ENCODE results near the gene CD276. TPM values are rescaled to one million over a fixed set of nuclear protein-coding genes. Genes with fewer than 3 reads are reported as not detected.

Gene CD276
- total RNA-seq, 5 donors from 2014 or later (not counting 1 experiment from before 2014, with no cell fraction given), result 0.66 to 0.76 (median 0.76) TPM; not detected in 2

- Histone ChIP-seq H3K4me1 (ENCODE audit: control insufficient read depth in 1 of 2, extremely low read depth in 1 of 2, insufficient read depth in 2 of 2, low read length in 2 of 2) (no peaks in the 10 kb centered on the region), H3K36me3 (ENCODE audit: control insufficient read depth in 2 of 2, extremely low read depth in 1 of 2, insufficient read depth in 1 of 2, low read length in 1 of 2) (no peaks in the 10 kb centered on the region), H3K4me3 (ENCODE audit: control insufficient read depth in 1 of 2, extremely low read depth in 1 of 2, low read length in 1 of 2) (no peak overlapping the region), H3K27ac (ENCODE audit: low read length) (no peak overlapping the region), H3K9me3 (no peaks in the 10 kb centered on the region), H3K27me3 (replicated peaks in 1 of 2; ENCODE audit: control insufficient read depth in 2 of 2, extremely low read depth in 1 of 2, insufficient read depth in 2 of 2, low read length in 1 of 2) (peaks cover 0 to 36% of the 10 kb centered on the region in 2 experiments)
- no peak overlapping the region for H3K27ac Mint-ChIP-seq
- no peaks in the 10 kb centered on the region for H3K9me3 Mint-ChIP-seq
- peaks cover 12 to 21% of the 10 kb centered on the region in 2 donors for H3K27me3 Mint-ChIP-seq
- ChIA-PET POLR2A (no interaction called here), CTCF (no interaction called here)
- no peak overlapping the region for H3K4me3 Mint-ChIP-seq
- H3K36me3 Mint-ChIP-seq, result no peaks in the 10 kb centered on the region
- no peak for DNase-seq
- no peaks in the 10 kb centered on the region for H3K4me1 Mint-ChIP-seq
- 73% methylated on average over 3 of the region's 5 CpGs for WGBS (ENCODE audit: insufficient coverage)
- no peak for ATAC-seq (replicated peaks in 1 of 4)
These were observed 26.1 kb downstream of the CD276 start for GRCh38 chr15:73710321-73710720.

- DNase-seq (no peak), ATAC-seq (replicated peaks in 1 of 4) (no peak)
- POLR2A ChIA-PET, result no interaction called here
- Mint-ChIP-seq H3K27me3 (peaks cover 12 to 19% of the 10 kb centered on the region in 2 donors), H3K36me3 (no peaks in the 10 kb centered on the region), H3K27ac (no peak overlapping the region), H3K4me1 (no peaks in the 10 kb centered on the region), H3K4me3 (no peak overlapping the region), H3K9me3 (no peaks in the 10 kb centered on the region)
- H3K9me3 ChIP-seq, result no peaks in the 10 kb centered on the region
- no peak overlapping the region for H3K4me3 ChIP-seq (ENCODE audit: control insufficient read depth in 1 of 2, extremely low read depth in 1 of 2, low read length in 1 of 2)
- H3K36me3 ChIP-seq (ENCODE audit: control insufficient read depth in 2 of 2, extremely low read depth in 1 of 2, insufficient read depth in 1 of 2, low read length in 1 of 2), result no peaks in the 10 kb centered on the region
- WGBS (ENCODE audit: insufficient coverage), result no CpG with 5 or more reads among the region's 4 CpGs
- H3K27ac ChIP-seq (ENCODE audit: low read length), result no peak overlapping the region
- H3K4me1 ChIP-seq (ENCODE audit: control insufficient read depth in 1 of 2, extremely low read depth in 1 of 2, insufficient read depth in 2 of 2, low read length in 2 of 2), result no peaks in the 10 kb centered on the region
- peaks cover 0 to 36% of the 10 kb centered on the region in 2 experiments for H3K27me3 ChIP-seq (replicated peaks in 1 of 2; ENCODE audit: control insufficient read depth in 2 of 2, extremely low read depth in 1 of 2, insufficient read depth in 2 of 2, low read length in 1 of 2)
- CTCF ChIA-PET, result interaction anchor here in 1 of 2 donors (0.9 kb wide), 1 partner anchor 44 kb away, joined by 3 read pairs; no protein-coding TSS in a partner anchor
These were observed 27.3 kb downstream of the CD276 start for GRCh38 chr15:73711526-73711925.

DNA sequence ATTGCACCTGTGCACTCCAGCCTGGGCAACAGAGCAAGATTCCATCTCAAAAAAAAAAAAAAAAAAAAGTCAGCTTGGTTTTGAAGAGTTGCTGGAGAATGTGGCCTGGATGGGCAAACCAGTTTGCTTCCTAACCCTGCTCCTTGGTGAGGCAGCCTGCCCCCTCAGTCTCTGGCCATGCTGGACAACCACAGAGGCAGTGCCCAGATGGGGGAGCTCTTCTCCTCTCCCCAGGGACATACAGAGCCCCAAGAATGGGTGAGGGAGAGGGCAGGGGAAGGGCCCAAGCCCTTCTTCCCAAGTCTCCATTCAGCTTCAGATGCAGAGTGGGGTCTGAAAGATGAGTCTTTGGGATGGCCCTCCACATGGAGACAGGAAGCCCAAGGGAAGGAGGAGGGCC is 27.9 kb downstream of the CD276 start:
- ATAC-seq (replicated peaks in 1 of 4) (no peak), DNase-seq (no peak)
- no peaks in the 10 kb centered on the region for H3K36me3 ChIP-seq (ENCODE audit: control insufficient read depth in 2 of 2, extremely low read depth in 1 of 2, insufficient read depth in 1 of 2, low read length in 1 of 2)
- CTCF ChIA-PET, result interaction anchor here in 1 of 2 donors (0.9 kb wide), 1 partner anchor 44 kb away, joined by 3 read pairs; no protein-coding TSS in a partner anchor
- no peaks in the 10 kb centered on the region for H3K9me3 ChIP-seq
- Mint-ChIP-seq H3K27me3 (peaks cover 12 to 19% of the 10 kb centered on the region in 2 donors), H3K27ac (no peak overlapping the region), H3K36me3 (no peaks in the 10 kb centered on the region), H3K4me1 (no peaks in the 10 kb centered on the region), H3K9me3 (no peaks in the 10 kb centered on the region), H3K4me3 (no peak overlapping the region)
- peaks cover 0 to 32% of the 10 kb centered on the region in 2 experiments for H3K27me3 ChIP-seq (replicated peaks in 1 of 2; ENCODE audit: control insufficient read depth in 2 of 2, extremely low read depth in 1 of 2, insufficient read depth in 2 of 2, low read length in 1 of 2)
- POLR2A ChIA-PET, result no interaction called here
- H3K4me1 ChIP-seq (ENCODE audit: control insufficient read depth in 1 of 2, extremely low read depth in 1 of 2, insufficient read depth in 2 of 2, low read length in 2 of 2), result no peaks in the 10 kb centered on the region
- no peak overlapping the region for H3K4me3 ChIP-seq (ENCODE audit: control insufficient read depth in 1 of 2, extremely low read depth in 1 of 2, low read length in 1 of 2)
- no peak overlapping the region for H3K27ac ChIP-seq (ENCODE audit: low read length)

DNA sequence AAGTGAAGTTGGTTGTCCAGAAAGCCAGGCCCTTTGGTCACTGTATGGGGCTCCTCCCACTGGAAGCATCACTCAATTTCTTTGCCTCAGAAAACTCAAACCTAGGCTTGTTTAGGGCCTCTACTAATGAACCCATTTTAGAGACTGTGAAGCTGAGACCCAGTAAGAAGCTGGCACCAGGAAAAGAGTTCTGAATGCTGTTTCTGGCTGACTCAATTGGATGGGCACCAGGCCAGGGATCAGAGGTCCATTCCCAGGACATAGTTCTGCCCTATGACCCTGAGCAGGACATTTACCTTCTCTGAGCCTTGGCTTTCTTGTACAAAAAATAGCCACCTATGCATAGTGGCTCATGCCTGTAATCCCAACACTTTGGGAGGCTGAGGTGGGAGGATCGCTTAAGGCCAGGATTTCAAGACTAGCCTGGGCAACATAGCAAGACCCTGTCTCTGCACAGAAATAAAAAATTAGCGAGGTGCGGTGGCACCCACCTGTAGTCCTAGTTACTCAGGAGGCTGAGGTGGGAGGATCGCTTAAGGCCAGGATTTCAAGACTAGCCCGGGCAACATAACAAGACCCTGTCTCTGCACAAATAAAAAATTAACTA is 30.6 kb downstream of the CD276 start:
- DNase-seq (no peak), ATAC-seq (replicated peaks in 1 of 4) (no peak)
- POLR2A ChIA-PET, result no interaction called here
- Histone ChIP-seq H3K9me3 (no peaks in the 10 kb centered on the region), H3K27me3 (replicated peaks in 1 of 2; ENCODE audit: control insufficient read depth in 2 of 2, extremely low read depth in 1 of 2, insufficient read depth in 2 of 2, low read length in 1 of 2) (peaks cover 0 to 19% of the 10 kb centered on the region in 2 experiments), H3K27ac (ENCODE audit: low read length) (no peak overlapping the region), H3K36me3 (ENCODE audit: control insufficient read depth in 2 of 2, extremely low read depth in 1 of 2, insufficient read depth in 1 of 2, low read length in 1 of 2) (no peaks in the 10 kb centered on the region), H3K4me1 (ENCODE audit: control insufficient read depth in 1 of 2, extremely low read depth in 1 of 2, insufficient read depth in 2 of 2, low read length in 2 of 2) (no peaks in the 10 kb centered on the region), H3K4me3 (ENCODE audit: control insufficient read depth in 1 of 2, extremely low read depth in 1 of 2, low read length in 1 of 2) (no peak overlapping the region)
- Mint-ChIP-seq H3K27ac (no peak overlapping the region), H3K9me3 (no peaks in the 10 kb centered on the region), H3K4me1 (no peaks in the 10 kb centered on the region), H3K27me3 (peaks cover 18 to 22% of the 10 kb centered on the region in 2 donors), H3K4me3 (no peak overlapping the region), H3K36me3 (no peaks in the 10 kb centered on the region)
- CTCF ChIA-PET, result no interaction called here
- 100% methylated on average over 1 of the region's 5 CpGs for WGBS (ENCODE audit: insufficient coverage)

- no peaks in the 10 kb centered on the region for H3K9me3 ChIP-seq
- Mint-ChIP-seq H3K27ac (no peak overlapping the region), H3K27me3 (peaks cover 23 to 26% of the 10 kb centered on the region in 2 donors), H3K36me3 (no peaks in the 10 kb centered on the region), H3K4me1 (no peaks in the 10 kb centered on the region), H3K4me3 (no peak overlapping the region), H3K9me3 (no peaks in the 10 kb centered on the region)
- no peak overlapping the region for H3K27ac ChIP-seq (ENCODE audit: low read length)
- H3K4me1 ChIP-seq (ENCODE audit: control insufficient read depth in 1 of 2, extremely low read depth in 1 of 2, insufficient read depth in 2 of 2, low read length in 2 of 2), result no peaks in the 10 kb centered on the region
- no peaks in the 10 kb centered on the region for H3K36me3 ChIP-seq (ENCODE audit: control insufficient read depth in 2 of 2, extremely low read depth in 1 of 2, insufficient read depth in 1 of 2, low read length in 1 of 2)
- CTCF ChIA-PET, result interaction anchor here in 1 of 2 donors (0.6 kb wide), 1 partner anchor 1558 kb away, joined by 4 read pairs; no protein-coding TSS in a partner anchor
- POLR2A ChIA-PET, result no interaction called here
- H3K4me3 ChIP-seq (ENCODE audit: control insufficient read depth in 1 of 2, extremely low read depth in 1 of 2, low read length in 1 of 2), result no peak overlapping the region
- no peak for ATAC-seq (replicated peaks in 1 of 4)
- 92% methylated on average over 3 of the region's 3 CpGs for WGBS (ENCODE audit: insufficient coverage)
- DNase-seq, result no peak
- peaks cover 2 to 23% of the 10 kb centered on the region in 2 experiments for H3K27me3 ChIP-seq (replicated peaks in 1 of 2; ENCODE audit: control insufficient read depth in 2 of 2, extremely low read depth in 1 of 2, insufficient read depth in 2 of 2, low read length in 1 of 2)
These were observed 31.2 kb downstream of the CD276 start for GRCh38 chr15:73715417-73715816.

DNA sequence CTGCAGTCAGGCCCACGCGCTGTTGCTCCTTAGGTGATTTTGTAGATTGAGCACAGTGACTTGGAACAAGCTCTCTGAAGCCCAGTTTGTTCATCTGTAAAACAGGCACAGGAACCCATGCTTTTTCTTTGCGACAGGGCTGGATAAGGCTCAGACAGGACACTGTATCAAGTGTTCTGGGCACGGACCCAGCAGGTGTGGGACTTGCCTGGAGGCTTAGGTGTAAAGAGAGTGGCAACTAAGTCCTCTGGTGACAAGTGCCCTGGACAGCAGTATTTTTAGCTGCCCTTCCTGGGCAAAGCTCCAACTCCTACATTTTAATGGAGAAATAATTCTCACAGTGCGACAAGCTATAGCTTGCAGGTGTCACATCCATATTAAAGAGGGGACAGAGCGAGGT is 32.2 kb downstream of the CD276 start:
- DNase-seq (no peak), ATAC-seq (replicated peaks in 1 of 4) (no peak)
- Mint-ChIP-seq H3K36me3 (no peaks in the 10 kb centered on the region), H3K4me1 (no peaks in the 10 kb centered on the region), H3K27ac (no peak overlapping the region), H3K4me3 (no peak overlapping the region), H3K27me3 (peaks cover 23 to 27% of the 10 kb centered on the region in 2 donors), H3K9me3 (no peaks in the 10 kb centered on the region)
- Histone ChIP-seq H3K27me3 (replicated peaks in 1 of 2; ENCODE audit: control insufficient read depth in 2 of 2, extremely low read depth in 1 of 2, insufficient read depth in 2 of 2, low read length in 1 of 2) (peaks cover 2 to 25% of the 10 kb centered on the region in 2 experiments), H3K9me3 (no peaks in the 10 kb centered on the region), H3K4me1 (ENCODE audit: control insufficient read depth in 1 of 2, extremely low read depth in 1 of 2, insufficient read depth in 2 of 2, low read length in 2 of 2) (no peaks in the 10 kb centered on the region), H3K4me3 (ENCODE audit: control insufficient read depth in 1 of 2, extremely low read depth in 1 of 2, low read length in 1 of 2) (no peak overlapping the region), H3K36me3 (ENCODE audit: control insufficient read depth in 2 of 2, extremely low read depth in 1 of 2, insufficient read depth in 1 of 2, low read length in 1 of 2) (no peaks in the 10 kb centered on the region), H3K27ac (ENCODE audit: low read length) (no peak overlapping the region)
- 90% methylated on average over 4 of the region's 6 CpGs for WGBS (ENCODE audit: insufficient coverage)
- POLR2A ChIA-PET, result no interaction called here
- CTCF ChIA-PET, result interaction anchor here in 1 of 2 donors (0.5 kb wide), 1 partner anchor 78 kb away, joined by 3 read pairs; no protein-coding TSS in a partner anchor

Measured in T-cell (primary cell).